ENCODE data around the gene DCXR.
A peak's percentile ranks its signal among the peaks of the same experiment; 100 is the strongest.

DCXR gene

DNA sequence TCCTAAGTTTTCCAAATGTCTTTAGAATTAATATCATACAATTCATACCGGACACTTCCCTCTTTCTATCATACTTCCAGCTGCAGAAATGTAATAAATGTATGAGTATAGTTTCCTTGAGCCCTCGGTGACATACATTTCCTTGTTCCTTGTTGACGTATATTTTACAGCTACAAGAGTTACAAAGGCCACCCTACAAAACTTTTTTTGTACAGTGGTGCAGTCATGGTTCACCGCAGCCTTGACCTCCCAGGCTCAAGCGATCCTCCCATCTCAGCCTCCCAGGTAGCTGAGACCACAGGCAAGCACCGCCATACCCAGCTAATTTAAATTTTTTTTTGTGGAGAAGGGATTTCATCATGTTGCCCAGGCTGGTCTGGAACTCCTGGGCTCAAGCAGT is 35.3 kb upstream of the DCXR start:
- DNase-seq: no peak

DNA sequence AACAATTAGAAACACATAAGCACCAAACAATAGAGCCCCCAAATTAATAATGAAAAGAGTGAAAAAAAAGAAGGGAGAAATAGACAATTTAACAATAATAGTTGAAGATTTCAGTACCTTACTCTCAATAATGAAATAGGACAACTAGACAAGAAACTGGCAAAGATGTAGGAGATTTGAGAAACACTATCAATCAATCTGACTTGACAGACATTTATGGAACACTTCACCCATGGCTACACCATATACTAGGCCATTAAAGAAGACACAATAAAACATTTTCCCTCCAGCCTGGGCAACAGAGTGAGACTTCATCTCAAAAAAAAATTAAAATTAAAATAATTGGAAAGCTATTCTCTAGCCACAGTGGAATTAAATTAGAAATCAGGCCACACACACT is 33.1 kb upstream of the DCXR start:
- no peak for DNase-seq

- DNase-seq: peak; percentile 65
Observed at GRCh38 chr17:82065638-82066303, 28.3 kb upstream of the DCXR start, which contains the start of gene DUS1L. TSS of gene DUS1L (minus strand) at chr17:82065804. CDS start at chr17:82065059, 745 bp downstream.

DNA sequence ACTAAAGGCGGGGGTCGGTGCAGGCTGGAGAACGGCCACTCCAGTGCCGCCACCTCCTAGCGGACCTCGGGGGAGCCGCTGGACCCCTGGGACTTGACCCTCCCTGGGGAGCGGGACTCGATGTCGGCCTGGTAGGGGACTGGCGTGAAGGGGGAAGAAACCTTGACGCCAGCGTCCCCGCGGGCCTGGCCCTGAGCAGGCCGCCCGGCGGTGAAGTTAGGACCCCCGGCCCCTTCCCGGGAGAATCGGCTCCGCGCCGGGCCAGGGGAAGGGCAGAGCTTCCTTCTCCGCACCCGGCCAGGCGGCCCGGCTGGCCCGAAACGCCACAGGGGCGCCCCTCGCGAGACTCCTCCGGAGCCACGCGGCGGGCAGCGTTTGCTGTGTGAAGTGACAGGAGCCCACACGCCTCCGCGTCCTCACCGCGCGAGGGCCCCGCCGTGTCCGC is 27.7 kb upstream of the DCXR start:
- DNase-seq: no peak

- no peak for DNase-seq
Observed at GRCh38 chr17:82064433-82065192, 27.1 kb upstream of the DCXR start.

DNA sequence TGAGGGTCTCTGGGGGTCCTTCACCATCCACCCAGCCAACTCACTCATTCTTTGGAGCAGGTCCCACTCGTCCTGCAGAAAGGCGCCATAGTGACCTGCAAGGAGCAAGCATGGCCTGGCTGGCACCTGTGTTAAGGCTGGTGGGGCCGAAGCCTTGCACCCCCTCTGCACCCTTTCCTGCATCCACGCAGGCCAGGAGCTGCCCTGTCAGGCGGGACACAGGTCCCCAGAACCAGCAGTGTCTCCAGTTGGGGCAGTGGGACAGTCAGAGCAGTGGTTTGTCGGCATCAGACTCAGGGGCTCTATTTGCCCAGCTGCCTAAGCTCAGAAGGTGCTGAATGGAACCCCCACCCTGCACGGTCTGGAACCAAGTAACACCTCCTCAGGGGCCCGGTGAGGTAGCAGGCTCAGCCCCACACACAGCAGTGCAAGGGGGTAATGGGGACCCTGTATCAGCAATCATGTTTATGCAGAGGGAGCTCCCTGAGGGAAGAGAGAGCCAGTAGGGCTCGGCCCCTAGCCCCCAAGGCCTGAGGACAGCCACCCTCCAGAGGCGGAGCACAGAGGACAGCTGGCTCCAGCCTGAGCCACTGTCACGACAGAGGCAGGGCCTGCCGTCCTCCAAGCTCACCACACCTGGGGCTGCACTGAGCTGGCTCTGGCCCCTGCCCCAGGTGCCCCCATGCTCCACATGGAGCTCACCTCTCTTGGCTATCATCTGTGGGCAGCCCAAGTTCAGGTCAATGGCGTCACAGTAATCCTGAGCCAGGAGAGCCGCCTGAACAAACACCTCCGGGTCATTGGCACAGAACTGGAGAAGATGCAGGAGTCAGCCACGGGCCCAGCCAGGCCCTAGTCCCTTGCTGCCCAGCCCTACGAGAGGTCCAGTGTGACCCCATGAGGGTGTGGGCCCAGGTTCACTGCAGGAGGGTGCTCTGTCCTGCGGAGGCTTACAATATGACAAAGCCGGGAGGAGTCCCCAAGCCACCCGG is 26.2 kb upstream of the DCXR start:
- DNase-seq: no peak

- no peak for DNase-seq
Observed at GRCh38 chr17:82062984-82063368, 25.5 kb upstream of the DCXR start.

- DNase-seq: no peak
Observed at GRCh38 chr17:82062076-82062983, 24.8 kb upstream of the DCXR start.

GRCh38 chr17:82061047-82061925 is 23.8 kb upstream of the DCXR start:
- DNase-seq: no peak

GRCh38 chr17:82060614-82061013 is 23.1 kb upstream of the DCXR start:
- no peak for DNase-seq

DNA sequence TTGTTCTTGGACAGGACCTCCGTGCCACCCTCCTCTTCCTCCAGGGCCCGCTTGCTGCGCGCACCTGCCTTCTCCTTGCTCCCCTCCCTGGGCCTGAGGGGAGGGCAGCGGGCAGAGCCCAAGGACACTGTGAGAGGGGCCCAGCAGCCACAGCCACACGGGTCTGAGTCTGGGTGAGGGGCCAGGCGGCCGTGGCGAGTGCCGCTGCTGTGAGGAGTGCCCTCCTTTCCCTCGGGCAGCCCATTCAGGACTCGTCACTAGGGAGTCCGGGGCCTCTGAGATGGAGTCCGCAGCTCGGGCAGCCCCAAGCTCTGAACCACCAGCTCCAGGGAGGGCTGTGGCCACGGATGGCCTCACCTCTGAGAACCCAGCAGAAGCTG is 22.5 kb upstream of the DCXR start:
- no peak for DNase-seq

GRCh38 chr17:82059272-82060000 is 21.9 kb upstream of the DCXR start:
- DNase-seq: no peak

GRCh38 chr17:82058855-82059249 is 21.4 kb upstream of the DCXR start:
- no peak for DNase-seq

DNA sequence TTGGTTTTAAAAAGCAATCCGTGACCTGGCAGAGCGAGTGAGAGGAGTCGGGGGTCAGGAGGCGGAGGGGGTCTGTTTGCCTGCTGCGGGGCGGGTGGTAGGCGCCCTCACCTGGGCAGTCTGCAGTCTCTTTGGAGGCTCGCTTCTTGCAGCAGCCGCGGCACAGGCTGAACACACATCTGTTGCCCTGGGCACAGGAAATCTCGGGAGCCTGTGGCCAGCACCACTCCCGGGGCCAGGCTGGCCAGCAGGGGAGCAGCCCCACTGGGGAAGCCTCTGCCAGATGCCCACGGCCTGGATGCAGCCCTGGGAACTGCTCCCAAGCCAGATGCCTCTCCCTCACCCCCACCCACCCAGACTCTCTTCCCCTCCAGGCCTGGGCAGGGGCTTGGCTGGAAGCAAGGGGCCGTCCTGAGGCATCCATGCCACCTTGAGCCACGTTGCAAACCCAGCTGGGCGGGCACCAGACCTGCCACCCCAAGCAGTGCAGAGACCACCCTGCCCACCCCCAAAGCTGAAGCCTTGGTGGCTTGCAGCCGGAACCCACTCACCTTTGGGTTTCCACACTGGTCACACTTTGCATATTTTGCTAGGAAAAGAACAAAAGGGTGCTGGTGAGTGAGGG is 20.8 kb upstream of the DCXR start:
- DNase-seq: no peak

DNA sequence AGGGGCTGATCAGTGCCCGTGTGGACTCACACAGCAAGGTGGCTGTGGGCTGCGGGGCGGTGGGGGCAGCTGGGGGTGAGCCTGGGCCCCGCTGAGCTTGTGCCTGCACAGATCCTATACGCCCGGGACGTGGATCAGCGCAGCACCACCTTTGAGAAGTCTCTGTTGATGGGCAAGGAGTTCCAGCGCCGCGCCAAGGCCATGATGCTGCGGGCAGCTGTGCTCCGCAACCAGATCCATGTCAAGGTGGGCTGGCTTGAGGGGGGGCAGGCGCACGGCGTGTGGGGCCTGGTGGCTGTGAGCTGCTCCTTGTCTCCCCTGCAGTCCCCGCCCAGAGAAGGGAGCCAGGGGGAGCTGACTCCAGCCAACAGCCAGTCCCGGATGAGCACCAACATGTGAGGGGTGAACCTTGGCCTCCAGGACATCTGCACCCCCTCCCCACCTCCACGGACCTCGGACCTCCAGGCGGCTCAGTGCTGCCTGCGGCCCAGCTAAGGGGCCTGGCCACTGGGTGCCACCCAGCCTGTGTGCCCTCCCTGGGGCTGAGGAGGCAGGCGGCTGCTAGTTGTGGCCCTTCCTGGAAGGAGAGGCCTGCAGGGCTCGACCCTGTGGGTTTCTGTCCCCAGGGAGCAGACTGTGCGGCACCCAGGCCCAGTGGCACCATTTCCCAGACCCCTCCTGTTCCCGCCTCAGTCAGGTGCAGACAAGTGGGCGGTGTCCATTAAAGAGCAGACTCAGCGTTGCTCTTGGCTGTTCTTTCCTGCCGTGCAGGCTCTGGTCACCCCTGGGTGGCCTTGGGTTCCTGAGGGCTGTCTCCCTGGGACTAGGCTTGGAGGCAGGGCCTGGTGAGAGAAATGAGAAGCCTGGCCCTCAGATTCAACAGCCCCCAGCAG is 19.5 kb upstream of the DCXR start:
- DNase-seq: no peak

DNA sequence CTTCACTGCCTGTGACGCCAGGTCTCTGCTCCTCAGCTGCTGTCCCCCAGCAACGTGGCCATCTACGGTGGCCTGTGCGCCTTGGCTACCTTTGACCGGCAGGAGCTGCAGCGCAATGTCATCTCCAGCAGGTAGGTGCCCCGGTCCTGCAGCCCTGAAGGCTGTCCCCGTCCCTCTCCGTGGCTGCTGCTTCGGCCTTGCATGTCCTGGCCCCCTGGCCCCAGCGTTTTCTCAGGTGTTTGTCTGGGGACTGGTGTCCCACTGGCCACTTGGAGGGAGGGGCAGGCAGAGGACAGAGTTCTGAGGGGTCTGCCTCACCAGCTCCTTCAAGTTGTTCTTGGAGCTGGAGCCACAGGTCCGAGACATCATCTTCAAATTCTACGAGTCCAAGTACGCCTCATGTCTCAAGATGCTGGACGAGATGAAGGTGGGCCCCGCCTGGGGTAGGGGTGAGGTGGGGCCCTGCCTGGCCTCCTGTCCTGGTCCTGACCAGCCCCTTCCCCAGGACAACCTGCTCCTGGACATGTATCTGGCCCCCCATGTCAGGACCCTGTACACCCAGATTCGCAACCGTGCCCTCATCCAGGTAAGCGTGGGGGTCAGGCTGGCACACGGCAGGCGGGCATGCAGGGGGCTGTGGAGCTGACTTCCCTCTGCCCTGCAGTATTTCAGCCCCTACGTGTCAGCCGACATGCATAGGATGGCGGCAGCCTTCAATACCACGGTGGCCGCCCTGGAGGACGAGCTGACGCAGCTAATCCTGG is 18.6 kb upstream of the DCXR start:
- no peak for DNase-seq

DNA sequence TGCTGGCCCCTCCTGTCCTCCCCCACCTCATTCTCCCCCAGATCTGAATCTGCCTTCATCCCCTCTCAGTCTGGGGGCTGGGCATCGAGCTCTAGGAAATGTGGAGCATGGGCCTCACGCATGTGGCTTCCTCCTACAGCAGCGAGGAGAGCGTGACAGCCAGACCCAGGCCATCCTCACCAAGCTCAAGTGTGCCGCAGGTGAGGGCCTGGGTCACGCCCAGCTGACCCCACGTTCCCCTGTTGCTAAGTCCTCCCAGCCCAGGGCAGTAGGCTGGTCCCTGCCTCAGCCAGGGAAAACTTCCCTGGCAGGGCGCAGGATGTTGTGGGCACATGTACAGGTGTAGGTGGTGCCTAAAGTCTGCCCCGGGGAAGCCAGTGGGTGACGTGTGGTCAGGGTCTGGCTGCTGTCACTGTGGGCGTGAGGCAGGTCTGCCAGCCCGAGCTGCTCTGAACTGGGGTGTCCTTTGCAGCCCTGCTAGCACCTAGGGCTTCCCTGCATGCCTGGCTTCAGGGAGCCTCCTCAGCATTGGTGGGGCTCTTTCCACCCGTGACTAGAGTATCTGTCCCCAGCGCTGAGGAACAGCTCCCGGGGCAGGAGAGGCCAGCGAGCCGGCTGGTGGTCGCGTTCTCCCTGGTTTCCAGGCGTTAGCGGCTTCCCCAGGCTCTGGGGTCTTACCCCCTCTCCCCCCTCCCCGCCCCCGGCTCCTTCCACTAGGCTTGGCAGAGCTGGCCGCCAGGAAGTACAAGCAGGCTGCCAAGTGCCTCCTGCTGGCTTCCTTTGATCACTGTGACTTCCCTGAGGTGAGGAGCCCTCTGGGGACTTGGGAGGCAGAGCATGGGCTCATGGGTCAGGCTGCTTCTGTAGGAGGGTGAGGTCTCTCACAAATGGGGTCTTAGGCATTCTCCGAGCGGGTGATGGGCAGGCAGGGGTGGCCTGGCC is 17.8 kb upstream of the DCXR start:
- DNase-seq: no peak

Measured in T-helper 9 cell (primary cell).